Breast epithelium (tissue), 3 donors: ENCODE data around the gene NOVA2.
A peak's percentile ranks its signal among the peaks of the same experiment; 100 is the strongest.

Experiments
- POLR2A ChIP-seq: fragments of 450-650 bp; IDR thresholded peaks from one replicate; pipeline ENCODE4 v1.6.1; 2016; ENCODE audit warnings: antibody characterized with exemption, mild to moderate bottlenecking, moderate library complexity
- POLR2AphosphoS5 ChIP-seq, 3 donors: sonication (generic); formaldehyde crosslinking; IDR thresholded peaks; one replicate each; pipeline ENCODE4 v1.6.1; 2017; ENCODE audit warnings: antibody characterized with exemption in 3 of 3
- TF ChIP-seq, protein P1 (sequence below), 3 donors: fragments of 450-650 bp; IDR thresholded peaks; one replicate each; pipeline ENCODE4 v1.5.1; 2016 to 2017; ENCODE audit warnings: antibody characterized with exemption in 3 of 3, mild to moderate bottlenecking in 3 of 3, moderate library complexity in 3 of 3

DNA sequence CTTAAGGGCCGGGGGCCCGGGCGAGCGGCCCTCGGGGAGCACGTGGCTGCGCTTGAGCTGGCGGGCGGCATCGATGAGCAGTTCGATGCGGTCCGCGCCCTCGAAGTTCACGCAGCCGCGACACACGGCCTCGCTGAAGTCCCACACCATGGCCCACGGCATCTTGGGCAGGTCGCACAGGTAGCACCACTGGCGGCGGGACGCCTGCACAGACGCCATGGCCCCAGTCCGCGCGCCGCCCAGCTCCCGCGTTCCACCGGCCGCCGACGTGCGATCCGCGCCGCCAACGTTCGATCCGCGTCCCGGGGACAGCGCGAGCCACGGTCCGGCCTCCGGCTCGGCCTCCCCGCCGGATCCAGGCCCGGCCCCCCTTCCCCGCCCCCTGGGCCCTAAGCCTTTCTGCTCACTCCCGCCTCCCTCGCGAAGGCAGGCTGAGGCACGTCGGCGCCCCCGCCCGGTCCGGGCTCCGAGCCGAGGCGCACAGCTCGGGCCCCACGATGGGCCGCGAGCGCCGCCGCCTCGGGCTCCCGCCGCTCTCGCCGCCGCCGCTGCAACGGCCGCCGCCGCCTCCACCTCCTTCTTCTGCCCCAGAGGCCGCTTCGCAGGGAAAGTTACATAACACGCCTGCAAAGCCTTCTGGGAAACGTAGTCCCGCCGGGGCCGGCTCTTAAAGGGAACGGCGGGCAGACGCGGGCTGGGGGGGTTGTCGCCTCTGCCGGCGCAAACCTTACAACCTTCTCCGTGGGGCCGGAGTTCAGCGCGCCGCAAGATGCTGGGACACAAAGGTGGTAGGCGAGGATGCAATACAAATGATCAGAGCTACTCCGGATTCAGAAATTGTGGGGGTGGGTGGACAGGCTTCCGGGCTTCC lies 87.9 kb downstream of the NOVA2 start, which contains the start of gene IRF2BP1:
- TF ChIP-seq, protein P1, sequence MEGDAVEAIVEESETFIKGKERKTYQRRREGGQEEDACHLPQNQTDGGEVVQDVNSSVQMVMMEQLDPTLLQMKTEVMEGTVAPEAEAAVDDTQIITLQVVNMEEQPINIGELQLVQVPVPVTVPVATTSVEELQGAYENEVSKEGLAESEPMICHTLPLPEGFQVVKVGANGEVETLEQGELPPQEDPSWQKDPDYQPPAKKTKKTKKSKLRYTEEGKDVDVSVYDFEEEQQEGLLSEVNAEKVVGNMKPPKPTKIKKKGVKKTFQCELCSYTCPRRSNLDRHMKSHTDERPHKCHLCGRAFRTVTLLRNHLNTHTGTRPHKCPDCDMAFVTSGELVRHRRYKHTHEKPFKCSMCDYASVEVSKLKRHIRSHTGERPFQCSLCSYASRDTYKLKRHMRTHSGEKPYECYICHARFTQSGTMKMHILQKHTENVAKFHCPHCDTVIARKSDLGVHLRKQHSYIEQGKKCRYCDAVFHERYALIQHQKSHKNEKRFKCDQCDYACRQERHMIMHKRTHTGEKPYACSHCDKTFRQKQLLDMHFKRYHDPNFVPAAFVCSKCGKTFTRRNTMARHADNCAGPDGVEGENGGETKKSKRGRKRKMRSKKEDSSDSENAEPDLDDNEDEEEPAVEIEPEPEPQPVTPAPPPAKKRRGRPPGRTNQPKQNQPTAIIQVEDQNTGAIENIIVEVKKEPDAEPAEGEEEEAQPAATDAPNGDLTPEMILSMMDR (IDR thresholded peaks at IDR 0.05), result no peak
- TF ChIP-seq POLR2A, result no peak
- peak in 2 of 3 donors; percentile 66 to 85 for TF ChIP-seq POLR2AphosphoS5 (IDR thresholded peaks at IDR 0.05)
